OCI-LY1 (cell line): Measurements from ENCODE around the gene ZBTB7C.

Source experiments
- H2AFZ ChIP-seq: fragments of 200-600 bp; sonication (generic), shearing (Covaris generic); 2 replicates; pipeline ENCODE4 v1.6.0; 2014; ENCODE audit warnings: antibody characterized with exemption, mild to moderate bottlenecking, low read length
- H3F3A ChIP-seq: fragments of 200-600 bp; sonication (generic), shearing (Covaris generic); 2 replicates; pipeline ENCODE4 v1.6.0; 2014; ENCODE audit warnings: mild to moderate bottlenecking, antibody characterized with exemption, low read length, moderate library complexity; ENCODE audit not compliant: insufficient read depth
- H3K27ac ChIP-seq: fragments of 200-600 bp; sonication (generic); 2 replicates; pipeline ENCODE4 v1.5.1; 2014; ENCODE audit warnings: low read length, mixed run types, mild to moderate bottlenecking, low read depth; ENCODE audit not compliant: poor library complexity, severe bottlenecking
- H3K27me3 ChIP-seq: fragments of 200-600 bp; sonication (generic); 2 replicates; pipeline ENCODE4 v1.6.0; 2014; ENCODE audit warnings: antibody characterized with exemption, mild to moderate bottlenecking, low read length, moderate library complexity; ENCODE audit not compliant: insufficient read depth
- H3K36me3 ChIP-seq: fragments of 200-600 bp; sonication (generic); 2 replicates; pipeline ENCODE4 v1.6.1; 2014; ENCODE audit warnings: mild to moderate bottlenecking, antibody characterized with exemption, low read length, moderate library complexity, mixed read lengths; ENCODE audit not compliant: insufficient read depth
- H3K4me1 ChIP-seq: fragments of 200-600 bp; sonication (generic); 2 replicates; pipeline ENCODE4 v1.5.1; 2014; ENCODE audit warnings: mild to moderate bottlenecking, low read length, moderate library complexity; ENCODE audit not compliant: insufficient read depth, severe bottlenecking
- H3K4me2 ChIP-seq: fragments of 200-600 bp; sonication (generic), shearing (Covaris generic); 2 replicates; pipeline ENCODE4 v1.6.1; 2014; ENCODE audit warnings: low read length
- H3K4me3 ChIP-seq: fragments of 200-600 bp; sonication (generic); 2 replicates; pipeline ENCODE4 v1.5.1; 2014; ENCODE audit warnings: low read length, low read depth, mild to moderate bottlenecking, mixed read lengths; ENCODE audit not compliant: poor library complexity, severe bottlenecking
- H3K79me2 ChIP-seq: fragments of 200-600 bp; shearing (Covaris generic); 2 replicates; pipeline ENCODE4 v1.6.1; 2016; ENCODE audit warnings: mixed run types, low read length, mixed read lengths; ENCODE audit not compliant: insufficient read depth
- H3K9ac ChIP-seq: fragments of 200-600 bp; sonication (generic), shearing (Covaris generic); 2 replicates; pipeline ENCODE4 v1.6.1; 2014; ENCODE audit warnings: mild to moderate bottlenecking, low read length, mixed read lengths
- H3K9me2 ChIP-seq: fragments of 200-600 bp; sonication (generic), shearing (Covaris generic); 2 replicates; pipeline ENCODE4 v1.6.1; 2014; ENCODE audit warnings: low read depth, mild to moderate bottlenecking, low read length, mixed read lengths
- H3K9me3 ChIP-seq: fragments of 200-600 bp; shearing (Covaris generic); 2 replicates; pipeline ENCODE4 v1.6.1; 2014; ENCODE audit warnings: low read length, mixed read lengths
- H4K20me1 ChIP-seq: fragments of 200-600 bp; sonication (generic), shearing (Covaris generic); 2 replicates; pipeline ENCODE4 v1.6.0; 2016; ENCODE audit warnings: mild to moderate bottlenecking, low read length; ENCODE audit not compliant: insufficient read depth
- EZH2 ChIP-seq: fragments of 200-600 bp; sonication (generic), shearing (Covaris generic); IDR thresholded peaks from 2 replicates; pipeline ENCODE4 v1.8.0; 2017; ENCODE audit warnings: borderline replicate concordance, mixed run types, mild to moderate bottlenecking, antibody characterized with exemption, low read length, moderate library complexity, mixed read lengths
- TF ChIP-seq, protein P1 (sequence below): fragments of 200-600 bp; sonication (generic), shearing (Covaris generic); IDR thresholded peaks from 2 replicates; pipeline ENCODE4 v1.5.1; 2017; ENCODE audit warnings: mild to moderate bottlenecking, antibody characterized with exemption, low read length, moderate library complexity, mixed read lengths

ZBTB7C gene

GRCh38 chr18:48395646-48396045 is 13.5 kb downstream of the ZBTB7C start:
- TF ChIP-seq EZH2: no peak
- TF ChIP-seq, protein P1, sequence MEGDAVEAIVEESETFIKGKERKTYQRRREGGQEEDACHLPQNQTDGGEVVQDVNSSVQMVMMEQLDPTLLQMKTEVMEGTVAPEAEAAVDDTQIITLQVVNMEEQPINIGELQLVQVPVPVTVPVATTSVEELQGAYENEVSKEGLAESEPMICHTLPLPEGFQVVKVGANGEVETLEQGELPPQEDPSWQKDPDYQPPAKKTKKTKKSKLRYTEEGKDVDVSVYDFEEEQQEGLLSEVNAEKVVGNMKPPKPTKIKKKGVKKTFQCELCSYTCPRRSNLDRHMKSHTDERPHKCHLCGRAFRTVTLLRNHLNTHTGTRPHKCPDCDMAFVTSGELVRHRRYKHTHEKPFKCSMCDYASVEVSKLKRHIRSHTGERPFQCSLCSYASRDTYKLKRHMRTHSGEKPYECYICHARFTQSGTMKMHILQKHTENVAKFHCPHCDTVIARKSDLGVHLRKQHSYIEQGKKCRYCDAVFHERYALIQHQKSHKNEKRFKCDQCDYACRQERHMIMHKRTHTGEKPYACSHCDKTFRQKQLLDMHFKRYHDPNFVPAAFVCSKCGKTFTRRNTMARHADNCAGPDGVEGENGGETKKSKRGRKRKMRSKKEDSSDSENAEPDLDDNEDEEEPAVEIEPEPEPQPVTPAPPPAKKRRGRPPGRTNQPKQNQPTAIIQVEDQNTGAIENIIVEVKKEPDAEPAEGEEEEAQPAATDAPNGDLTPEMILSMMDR: no peak
- Histone ChIP-seq H3K9me2 (no peaks in the 10 kb centered on the region), H3K4me1 (no peaks in the 10 kb centered on the region), H3K4me2 (no peak overlapping the region), H4K20me1 (no peaks in the 10 kb centered on the region), H3K27ac (no peak overlapping the region), H3K36me3 (no peaks in the 10 kb centered on the region), H3K9me3 (no peaks in the 10 kb centered on the region), H3F3A (no peaks in the 10 kb centered on the region), H3K79me2 (no peaks in the 10 kb centered on the region), H2AFZ (no peak overlapping the region), H3K27me3 (no peaks in the 10 kb centered on the region), H3K4me3 (no peak overlapping the region), H3K9ac (no peak overlapping the region)

DNA sequence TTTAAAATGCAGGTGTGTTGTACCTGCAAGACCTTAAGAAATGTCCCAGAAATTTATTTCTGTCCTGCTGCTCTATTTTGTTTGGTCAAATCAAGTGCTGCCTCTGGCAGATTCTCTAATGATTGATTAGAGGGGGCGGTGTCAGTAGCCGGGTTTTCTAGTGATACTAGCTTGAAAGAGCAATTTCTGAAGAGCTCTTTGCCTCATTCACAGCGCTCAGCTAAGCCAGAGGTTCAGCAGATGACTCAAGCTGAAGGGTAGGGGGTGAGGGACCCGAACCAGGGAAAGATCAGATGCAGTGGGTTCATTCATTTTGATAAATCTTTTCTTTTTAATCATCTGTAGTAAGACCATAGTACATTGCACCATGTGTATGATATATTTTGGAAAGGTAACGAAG is 15.0 kb downstream of the ZBTB7C start:
- Histone ChIP-seq H3K4me2 (no peak overlapping the region), H3K9me2 (no peaks in the 10 kb centered on the region), H3K27me3 (no peaks in the 10 kb centered on the region), H2AFZ (no peak overlapping the region), H3K4me1 (no peaks in the 10 kb centered on the region), H3K79me2 (no peaks in the 10 kb centered on the region), H3K36me3 (no peaks in the 10 kb centered on the region), H3K9me3 (no peaks in the 10 kb centered on the region), H3K9ac (no peak overlapping the region), H3K4me3 (no peak overlapping the region), H3F3A (no peaks in the 10 kb centered on the region), H3K27ac (no peak overlapping the region), H4K20me1 (no peaks in the 10 kb centered on the region)
- TF ChIP-seq, protein P1: no peak
- TF ChIP-seq EZH2: no peak

DNA sequence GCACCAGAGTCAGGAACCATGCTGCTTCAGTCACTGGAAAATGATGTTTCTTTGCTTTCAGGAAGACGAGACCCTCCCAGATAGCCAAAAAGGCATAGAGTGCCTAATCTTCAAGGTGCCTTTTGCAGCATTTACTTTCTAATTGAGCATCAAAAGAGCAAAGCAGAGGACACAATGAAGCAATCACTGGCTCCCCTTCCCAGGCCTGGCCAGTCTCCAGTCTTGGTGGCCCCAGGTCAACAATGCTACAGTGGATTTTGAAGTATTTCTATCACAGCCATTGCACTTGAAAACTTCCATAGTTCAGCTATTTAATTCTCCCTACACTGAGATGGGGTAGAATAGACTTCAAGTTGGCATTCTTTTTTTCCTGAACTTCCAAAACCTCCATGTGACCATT is 15.4 kb downstream of the ZBTB7C start:
- no peaks in the 10 kb centered on the region for H3F3A ChIP-seq

More for the DNA sequence above, 15.4 kb downstream of the ZBTB7C start:
- H3K27ac ChIP-seq: no peak overlapping the region
- TF ChIP-seq EZH2: no peak
- TF ChIP-seq, protein P1: no peak
- H3K9me2 ChIP-seq: no peaks in the 10 kb centered on the region
- H2AFZ ChIP-seq: no peak overlapping the region
- no peaks in the 10 kb centered on the region for H3K27me3 ChIP-seq
- H3K9ac ChIP-seq: no peak overlapping the region
- H3K4me1 ChIP-seq: no peaks in the 10 kb centered on the region
- H3K9me3 ChIP-seq: no peaks in the 10 kb centered on the region
- no peak overlapping the region for H3K4me2 ChIP-seq
- no peaks in the 10 kb centered on the region for H3K36me3 ChIP-seq
- H3K79me2 ChIP-seq: no peaks in the 10 kb centered on the region
- H3K4me3 ChIP-seq: no peak overlapping the region
- H4K20me1 ChIP-seq: no peaks in the 10 kb centered on the region
